Measurements from ENCODE around the gene TBCD.

Gene TBCD

GRCh38 chr17:82920715-82921114 is 168.8 kb downstream of the TBCD start:
- H3K4me3 ChIP-seq (ENCODE audit: severe bottlenecking), result no peak overlapping the region
- ATAC-seq (ENCODE audit: low read depth), result no peak
- no peaks in the 10 kb centered on the region for H3K4me1 ChIP-seq (ENCODE audit: insufficient read depth, poor library complexity, severe bottlenecking)
- H3K9me3 ChIP-seq (ENCODE audit: severe bottlenecking), result no peaks in the 10 kb centered on the region
- no peak overlapping the region for H3K27ac ChIP-seq (ENCODE audit: poor library complexity, severe bottlenecking)
- H3K36me3 ChIP-seq (ENCODE audit: low read depth), result peaks cover 39% of the 10 kb centered on the region
- no peak for DNase-seq (ENCODE audit: low spot score)
- no peaks in the 10 kb centered on the region for H3K27me3 ChIP-seq (ENCODE audit: insufficient read depth, poor library complexity, severe bottlenecking)
- TF ChIP-seq, protein P1, sequence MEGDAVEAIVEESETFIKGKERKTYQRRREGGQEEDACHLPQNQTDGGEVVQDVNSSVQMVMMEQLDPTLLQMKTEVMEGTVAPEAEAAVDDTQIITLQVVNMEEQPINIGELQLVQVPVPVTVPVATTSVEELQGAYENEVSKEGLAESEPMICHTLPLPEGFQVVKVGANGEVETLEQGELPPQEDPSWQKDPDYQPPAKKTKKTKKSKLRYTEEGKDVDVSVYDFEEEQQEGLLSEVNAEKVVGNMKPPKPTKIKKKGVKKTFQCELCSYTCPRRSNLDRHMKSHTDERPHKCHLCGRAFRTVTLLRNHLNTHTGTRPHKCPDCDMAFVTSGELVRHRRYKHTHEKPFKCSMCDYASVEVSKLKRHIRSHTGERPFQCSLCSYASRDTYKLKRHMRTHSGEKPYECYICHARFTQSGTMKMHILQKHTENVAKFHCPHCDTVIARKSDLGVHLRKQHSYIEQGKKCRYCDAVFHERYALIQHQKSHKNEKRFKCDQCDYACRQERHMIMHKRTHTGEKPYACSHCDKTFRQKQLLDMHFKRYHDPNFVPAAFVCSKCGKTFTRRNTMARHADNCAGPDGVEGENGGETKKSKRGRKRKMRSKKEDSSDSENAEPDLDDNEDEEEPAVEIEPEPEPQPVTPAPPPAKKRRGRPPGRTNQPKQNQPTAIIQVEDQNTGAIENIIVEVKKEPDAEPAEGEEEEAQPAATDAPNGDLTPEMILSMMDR (IDR thresholded peaks at IDR 0.05; ENCODE audit: poor library complexity, severe bottlenecking), result no peak

DNA sequence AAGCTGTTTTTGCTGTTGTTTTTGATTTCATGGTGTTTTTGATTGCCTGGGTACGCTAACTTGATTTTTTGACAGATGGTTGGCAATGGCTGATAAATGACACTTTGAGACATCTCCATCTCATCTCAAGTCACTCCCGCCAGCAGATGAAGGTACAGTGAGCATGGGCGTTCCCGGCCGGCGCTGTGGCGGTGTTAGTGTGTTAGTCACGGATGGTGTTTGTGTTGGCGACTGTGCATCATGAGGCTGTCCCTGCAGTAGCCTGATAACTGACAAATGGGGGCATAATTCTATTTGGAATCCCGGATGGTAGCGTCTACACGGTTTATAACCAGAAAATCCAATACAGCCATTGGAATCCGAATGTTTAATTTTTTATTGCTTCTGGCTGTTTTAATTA is 169.6 kb downstream of the TBCD start:
- Histone ChIP-seq H3K4me1 (ENCODE audit: insufficient read depth, poor library complexity, severe bottlenecking) (no peaks in the 10 kb centered on the region), H3K9me3 (ENCODE audit: severe bottlenecking) (no peaks in the 10 kb centered on the region), H3K27ac (ENCODE audit: poor library complexity, severe bottlenecking) (no peak overlapping the region), H3K4me3 (ENCODE audit: severe bottlenecking) (no peak overlapping the region), H3K36me3 (ENCODE audit: low read depth) (peaks cover 39% of the 10 kb centered on the region), H3K27me3 (ENCODE audit: insufficient read depth, poor library complexity, severe bottlenecking) (no peaks in the 10 kb centered on the region)
- ATAC-seq (ENCODE audit: low read depth), result no peak
- TF ChIP-seq, protein P1 (IDR thresholded peaks at IDR 0.05; ENCODE audit: poor library complexity, severe bottlenecking), result no peak
- DNase-seq (ENCODE audit: low spot score), result no peak

DNA sequence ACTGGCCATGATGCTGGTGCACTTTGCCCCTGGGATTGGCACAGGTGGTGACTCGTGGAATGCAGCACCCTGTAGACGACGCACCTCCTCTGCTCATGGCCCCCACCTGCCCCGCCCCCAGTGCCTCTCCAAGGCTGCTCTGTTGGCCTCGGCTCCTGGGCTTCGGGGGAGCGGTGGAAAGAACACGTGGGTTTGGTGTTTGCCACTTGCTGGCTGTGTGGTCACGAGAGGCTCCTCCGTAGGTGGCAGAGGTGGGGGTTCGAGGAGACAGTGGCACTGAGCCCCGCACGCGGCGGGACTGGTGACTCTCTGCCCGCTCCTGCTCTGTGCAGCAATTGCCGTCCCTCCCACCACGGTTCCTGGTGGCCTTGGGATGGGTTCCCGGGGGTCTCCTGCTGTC is 170.8 kb downstream of the TBCD start:
- H3K27me3 ChIP-seq (ENCODE audit: insufficient read depth, poor library complexity, severe bottlenecking), result no peaks in the 10 kb centered on the region
- H3K36me3 ChIP-seq (ENCODE audit: low read depth), result peaks cover 45% of the 10 kb centered on the region
- no peaks in the 10 kb centered on the region for H3K4me1 ChIP-seq (ENCODE audit: insufficient read depth, poor library complexity, severe bottlenecking)
- no peak overlapping the region for H3K4me3 ChIP-seq (ENCODE audit: severe bottlenecking)
- TF ChIP-seq, protein P1 (IDR thresholded peaks at IDR 0.05; ENCODE audit: poor library complexity, severe bottlenecking), result no peak
- DNase-seq (ENCODE audit: low spot score), result no peak
- H3K27ac ChIP-seq (ENCODE audit: poor library complexity, severe bottlenecking), result no peak overlapping the region
- ATAC-seq (ENCODE audit: low read depth), result no peak
- H3K9me3 ChIP-seq (ENCODE audit: severe bottlenecking), result no peaks in the 10 kb centered on the region

DNA sequence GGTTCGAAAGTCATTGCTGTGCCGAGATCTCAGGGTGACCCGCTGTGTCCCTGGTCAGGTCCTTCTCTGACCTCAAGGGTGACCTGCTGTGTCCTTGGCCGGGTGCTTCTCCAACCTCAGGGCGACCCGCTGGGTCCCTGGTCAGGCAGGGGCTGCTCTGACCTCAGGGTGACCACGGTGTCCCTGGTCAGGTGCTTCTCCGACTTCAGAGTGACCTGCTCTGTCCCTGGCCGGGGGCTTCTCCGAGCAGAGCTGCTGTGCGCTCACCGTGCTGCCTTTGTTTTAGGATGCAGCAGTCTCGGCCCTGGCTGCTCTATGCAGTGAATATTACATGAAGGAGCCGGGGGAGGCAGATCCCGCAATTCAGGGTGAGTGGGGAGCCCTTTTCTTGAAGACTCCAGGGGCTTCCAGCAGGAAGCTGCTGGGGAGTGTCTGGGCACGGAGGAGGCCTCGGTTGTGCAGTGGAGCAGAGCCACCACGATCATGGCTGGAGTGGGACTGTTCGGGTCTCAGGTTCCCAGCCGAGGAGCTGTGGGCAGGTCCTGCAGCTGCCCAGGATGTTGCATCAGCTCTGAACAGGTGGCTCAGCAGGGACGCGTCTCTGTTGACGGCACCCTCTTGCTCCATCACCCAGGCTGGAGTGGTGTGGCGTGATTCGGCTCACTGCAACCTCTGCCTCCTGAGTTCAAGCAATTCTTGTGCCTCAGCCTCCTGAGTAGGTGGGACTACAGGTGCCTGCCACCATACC is 171.7 kb downstream of the TBCD start:
- DNase-seq (ENCODE audit: low spot score), result no peak
- TF ChIP-seq, protein P1 (IDR thresholded peaks at IDR 0.05; ENCODE audit: poor library complexity, severe bottlenecking), result no peak

DNA sequence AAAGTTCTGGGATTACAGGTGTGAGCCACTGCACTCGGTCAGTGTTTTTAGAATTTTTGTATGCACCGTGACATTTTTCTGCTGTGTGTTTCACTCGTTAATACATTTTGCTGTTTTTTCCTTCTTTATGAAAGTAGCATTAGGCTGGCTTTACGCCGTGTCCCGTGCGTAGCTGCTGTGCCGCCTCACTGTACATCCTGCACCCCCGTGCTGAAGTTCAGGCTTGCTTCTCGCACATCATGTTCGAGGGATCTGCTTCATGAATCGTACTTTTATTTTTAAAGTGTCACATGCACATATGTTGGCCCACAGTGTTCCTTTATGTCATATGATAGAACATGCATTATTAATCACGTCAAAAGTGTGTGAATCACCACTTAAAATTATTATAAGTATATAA is 172.3 kb downstream of the TBCD start:
- no peak overlapping the region for H3K27ac ChIP-seq (ENCODE audit: poor library complexity, severe bottlenecking)
- no peaks in the 10 kb centered on the region for H3K9me3 ChIP-seq (ENCODE audit: severe bottlenecking)
- TF ChIP-seq, protein P1 (IDR thresholded peaks at IDR 0.05; ENCODE audit: poor library complexity, severe bottlenecking), result no peak
- ATAC-seq (ENCODE audit: low read depth) (no peak), DNase-seq (ENCODE audit: low spot score) (no peak)
- H3K4me1 ChIP-seq (ENCODE audit: insufficient read depth, poor library complexity, severe bottlenecking), result no peaks in the 10 kb centered on the region
- H3K27me3 ChIP-seq (ENCODE audit: insufficient read depth, poor library complexity, severe bottlenecking), result no peaks in the 10 kb centered on the region
- peaks cover 48% of the 10 kb centered on the region for H3K36me3 ChIP-seq (ENCODE audit: low read depth)
- no peak overlapping the region for H3K4me3 ChIP-seq (ENCODE audit: severe bottlenecking)

More for the DNA sequence above, 171.7 kb downstream of the TBCD start:
- H3K27ac ChIP-seq (ENCODE audit: poor library complexity, severe bottlenecking), result no peak overlapping the region
- no peak for ATAC-seq (ENCODE audit: low read depth)
- H3K4me1 ChIP-seq (ENCODE audit: insufficient read depth, poor library complexity, severe bottlenecking), result no peaks in the 10 kb centered on the region
- no peaks in the 10 kb centered on the region for H3K27me3 ChIP-seq (ENCODE audit: insufficient read depth, poor library complexity, severe bottlenecking)
- no peak overlapping the region for H3K4me3 ChIP-seq (ENCODE audit: severe bottlenecking)
- H3K36me3 ChIP-seq (ENCODE audit: low read depth), result peaks cover 48% of the 10 kb centered on the region
- H3K9me3 ChIP-seq (ENCODE audit: severe bottlenecking), result no peaks in the 10 kb centered on the region

All from RWPE2 (cell line).